Activated naive CD8-positive, alpha-beta T cell treated with anti-CD3 and anti-CD28 coated beads, Interleukin-2, amount 50 U/mL, for 16 hours (primary cell): ENCODE data around the gene PPTC7.
"Not testable (repeated sequence)": the region's sequence is repeated elsewhere in the genome, so short reads cannot be mapped to it uniquely, and the experiment has no call there.

ENCODE experiments used
- DNase-seq: peaks from one replicate; pipeline ENCODE4 v3.0.0-alpha.2; 2020; ENCODE audit warnings: low read depth, low spot score

The PPTC7 gene

GRCh38 chr12:110561471-110562201, 21.5 kb downstream of the PPTC7 start:
- no peak for DNase-seq

GRCh38 chr12:110560946-110561345, 22.2 kb downstream of the PPTC7 start:
- no peak for DNase-seq

- DNase-seq, result no peak
These were observed 23.1 kb downstream of the PPTC7 start for GRCh38 chr12:110560048-110560447.

- not testable (repeated sequence) for DNase-seq
These were observed 24.2 kb downstream of the PPTC7 start for GRCh38 chr12:110558945-110559344.

GRCh38 chr12:110557300-110557699, 25.8 kb downstream of the PPTC7 start:
- no peak for DNase-seq

GRCh38 chr12:110556705-110557104, 26.4 kb downstream of the PPTC7 start:
- DNase-seq, result no peak

- DNase-seq, result no peak
These were observed 27.3 kb downstream of the PPTC7 start for GRCh38 chr12:110555577-110556406.

GRCh38 chr12:110554184-110554583, 28.9 kb downstream of the PPTC7 start:
- no peak for DNase-seq

- DNase-seq, result no peak
These were observed 32.1 kb downstream of the PPTC7 start for GRCh38 chr12:110550981-110551380.

- no peak for DNase-seq
These were observed 33.4 kb downstream of the PPTC7 start for GRCh38 chr12:110549716-110550115.

- DNase-seq, result no peak
These were observed 34.4 kb downstream of the PPTC7 start for GRCh38 chr12:110548678-110549077.

GRCh38 chr12:110547090-110547489, 36.0 kb downstream of the PPTC7 start:
- no peak for DNase-seq

GRCh38 chr12:110546339-110546738, 36.8 kb downstream of the PPTC7 start:
- DNase-seq, result no peak

- DNase-seq, result no peak
These were observed 37.3 kb downstream of the PPTC7 start for GRCh38 chr12:110545812-110546211.

GRCh38 chr12:110545259-110545658, 37.9 kb downstream of the PPTC7 start:
- not testable (repeated sequence) for DNase-seq

- DNase-seq, result no peak
These were observed 39.2 kb downstream of the PPTC7 start for GRCh38 chr12:110543965-110544364.

GRCh38 chr12:110543252-110543959, 39.7 kb downstream of the PPTC7 start:
- no peak for DNase-seq

- no peak for DNase-seq
These were observed 43.1 kb downstream of the PPTC7 start for GRCh38 chr12:110540048-110540447.

GRCh38 chr12:110538869-110539622, 44.1 kb downstream of the PPTC7 start:
- DNase-seq, result no peak

- no peak for DNase-seq
These were observed 45.3 kb downstream of the PPTC7 start for GRCh38 chr12:110537605-110538409.
